GM21515 (cell line): ENCODE data around the gene PRKCA.

ENCODE experiments used
- ATAC-seq: cut with Tn5 transposase; IDR thresholded peaks from one replicate; pipeline ENCODE4 v1.9.1; 2021; ENCODE audit not compliant: unreplicated experiment

Gene PRKCA

GRCh38 chr17:66814570-66814969 lies 512.2 kb downstream of the PRKCA start:
- no peak for ATAC-seq

DNA sequence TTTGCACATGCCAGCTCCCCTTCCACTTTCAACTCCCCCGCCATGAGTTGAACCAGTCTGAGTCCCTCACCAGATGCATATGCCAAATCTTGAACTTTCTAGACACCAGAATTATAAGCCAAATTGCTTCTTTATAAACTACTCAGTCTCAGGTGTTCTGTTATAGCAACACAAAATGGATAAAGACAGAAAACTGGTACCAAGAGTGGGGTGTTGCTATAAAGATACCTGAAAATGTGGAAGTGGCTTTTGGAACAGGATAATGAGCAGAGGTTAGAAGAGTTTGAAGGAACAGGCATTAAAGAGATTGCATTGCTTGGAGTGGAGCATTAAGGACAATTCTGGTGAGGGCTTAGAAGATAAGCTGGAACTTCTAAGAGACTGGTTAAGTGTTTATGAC lies 515.3 kb downstream of the PRKCA start:
- no peak for ATAC-seq

DNA sequence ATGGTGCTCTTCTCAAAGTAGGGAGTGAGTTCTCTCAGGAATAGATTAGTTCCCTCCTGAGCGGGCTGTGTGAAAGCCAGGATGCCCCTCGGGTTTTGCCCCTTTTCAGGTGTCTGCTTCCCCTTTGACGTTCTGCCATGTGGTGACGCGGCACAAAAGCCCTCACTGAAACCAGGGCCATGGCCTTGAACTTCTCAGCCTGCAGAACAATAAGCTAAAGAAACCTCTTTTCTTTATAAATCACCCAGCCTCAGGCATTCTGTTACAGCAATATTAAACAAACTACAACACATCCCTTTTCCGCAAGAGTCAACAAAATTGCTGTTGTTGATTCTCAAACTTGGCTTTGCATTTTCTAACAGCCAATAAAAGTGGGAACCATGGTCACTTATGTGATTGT lies 517.1 kb downstream of the PRKCA start:
- no peak for ATAC-seq

DNA sequence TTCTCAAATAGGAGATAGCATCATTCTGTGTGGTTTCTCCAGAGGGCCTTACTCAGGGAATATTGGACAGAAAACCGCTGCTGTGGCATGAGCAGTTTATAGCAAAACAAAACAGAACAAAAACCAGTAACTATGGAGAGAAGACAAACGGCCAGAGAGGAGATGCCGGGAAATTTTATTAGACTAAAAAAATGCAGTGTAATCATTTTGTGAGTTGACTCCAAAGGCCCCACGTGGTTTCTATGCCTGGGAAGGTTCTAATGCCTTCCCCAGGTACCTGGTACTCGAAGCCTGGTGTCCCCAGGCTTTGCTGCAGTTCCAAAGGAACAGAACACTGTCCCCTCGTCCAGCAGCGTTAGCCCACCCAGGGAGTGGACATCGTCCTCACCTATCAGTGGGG lies 519.6 kb downstream of the PRKCA start:
- no peak for ATAC-seq

DNA sequence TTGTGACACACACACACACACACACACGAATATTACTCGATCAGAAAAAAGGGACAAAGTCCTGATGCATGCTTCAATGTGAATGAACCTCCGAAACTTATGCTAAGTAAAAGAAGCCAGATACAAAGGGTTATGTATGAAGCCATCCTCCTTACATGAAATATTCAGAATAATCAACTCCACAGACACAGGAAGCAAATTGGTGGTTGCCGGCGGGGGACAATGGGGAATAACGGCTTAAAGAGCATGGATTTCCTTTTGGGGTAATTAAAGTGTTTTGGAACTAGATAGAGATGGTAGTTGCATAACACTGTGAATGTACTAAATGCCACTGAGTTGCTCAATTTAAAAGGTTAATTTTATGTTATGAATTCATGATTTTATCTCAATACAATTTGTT lies 524.4 kb downstream of the PRKCA start:
- ATAC-seq, result no peak

GRCh38 chr17:66829386-66829864 lies 527.0 kb downstream of the PRKCA start:
- ATAC-seq, result no peak

GRCh38 chr17:66829883-66830282 lies 527.5 kb downstream of the PRKCA start:
- no peak for ATAC-seq

- no peak for ATAC-seq
These were observed 528.0 kb downstream of the PRKCA start for GRCh38 chr17:66830451-66830850.

- ATAC-seq, result no peak
These were observed 529.2 kb downstream of the PRKCA start for GRCh38 chr17:66831383-66832210.

DNA sequence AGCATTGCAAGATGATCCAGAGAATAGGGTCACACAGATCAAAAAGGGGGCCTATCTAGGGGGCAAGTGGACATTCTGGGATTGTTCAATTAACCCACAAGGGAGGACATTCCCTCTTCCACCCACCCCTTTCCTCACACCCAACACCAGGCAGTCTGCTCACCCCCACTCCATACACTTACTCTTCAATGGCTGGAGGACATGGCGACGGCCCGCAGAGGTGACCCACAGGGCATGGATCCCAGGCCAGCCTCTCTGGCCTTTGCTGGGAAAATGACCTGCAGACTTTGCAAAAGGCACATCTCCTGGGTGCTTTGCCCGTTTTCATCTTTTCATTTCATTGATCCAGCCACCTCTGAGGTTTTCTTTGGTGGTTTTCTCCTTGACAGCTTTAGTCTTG lies 530.8 kb downstream of the PRKCA start:
- no peak for ATAC-seq

DNA sequence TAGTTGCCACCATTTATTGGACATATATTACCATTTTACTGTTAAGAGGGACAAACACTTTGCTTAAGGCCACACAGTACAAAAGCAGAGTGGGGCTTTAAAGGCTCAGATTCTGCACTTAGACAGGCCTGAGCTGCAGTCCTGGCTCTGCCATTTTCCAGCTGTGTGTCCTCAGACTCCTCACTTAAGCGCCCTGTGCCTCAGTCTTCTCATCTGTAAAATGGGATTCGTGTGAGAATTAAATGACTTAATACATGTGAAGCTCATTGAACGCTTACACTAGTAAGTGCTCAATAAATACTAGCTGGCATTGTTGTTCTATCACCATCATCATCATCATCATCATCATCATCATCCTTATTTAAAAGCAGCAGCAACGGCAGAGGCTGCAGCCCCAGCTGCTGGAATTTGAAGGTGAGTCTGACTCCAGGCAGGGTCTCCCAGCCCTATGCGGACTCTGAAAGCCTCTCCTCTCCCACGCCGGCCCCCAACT lies 532.1 kb downstream of the PRKCA start:
- no peak for ATAC-seq

DNA sequence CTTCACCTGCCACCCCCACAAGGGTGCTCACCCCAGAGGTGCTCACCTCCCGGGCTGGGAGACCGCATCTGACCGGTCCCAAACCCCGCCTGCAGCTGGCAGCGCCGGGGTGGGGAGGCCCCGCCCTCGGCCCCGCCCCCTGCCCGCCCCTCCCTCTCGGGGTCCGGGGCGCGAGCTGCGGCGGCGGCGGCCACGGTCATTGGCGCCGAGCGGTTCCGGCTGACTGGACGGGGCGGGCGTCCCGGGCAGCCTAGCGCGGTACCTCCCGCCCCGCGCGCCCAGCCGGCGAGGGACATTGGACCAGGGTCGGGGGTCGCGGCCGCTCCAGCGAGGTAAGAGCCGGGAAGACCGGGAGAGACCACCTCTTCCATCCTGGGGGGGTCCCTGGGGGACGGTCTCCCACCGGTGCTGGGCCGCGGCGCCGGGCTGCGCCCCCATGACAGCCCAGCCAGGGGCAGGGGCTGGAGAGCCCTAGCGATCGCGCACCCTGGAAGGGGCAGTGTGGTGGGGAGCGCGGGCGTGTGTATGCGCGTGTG lies 532.6 kb downstream of the PRKCA start, which contains the start of gene CACNG5:
TSS of gene CACNG5 (plus strand) at position 199 of the 536 bp plus-strand sequence. CDS start 42,216 bp downstream, outside the sequence.
- ATAC-seq, result no peak

DNA sequence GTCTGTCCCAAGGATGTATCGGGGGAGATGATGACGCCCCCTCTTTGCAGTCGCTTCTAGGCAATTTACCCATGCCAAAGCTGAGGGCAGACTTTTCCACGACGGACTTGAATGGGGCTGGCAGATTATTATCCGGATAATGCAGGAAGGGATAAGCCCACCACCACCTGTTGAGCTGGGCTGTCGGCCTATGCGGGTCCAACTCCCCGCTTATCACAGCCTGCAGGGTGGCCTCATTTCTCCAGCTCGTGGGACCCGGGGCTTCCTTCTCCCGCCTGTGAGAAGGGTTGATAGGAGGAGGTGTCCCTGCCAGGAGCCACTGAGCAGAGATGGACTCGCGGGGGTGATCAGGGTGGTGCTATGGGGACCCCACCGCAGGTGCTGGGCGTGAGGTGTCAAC lies 533.1 kb downstream of the PRKCA start:
- no peak for ATAC-seq

- ATAC-seq, result no peak
These were observed 533.9 kb downstream of the PRKCA start for GRCh38 chr17:66836063-66837005.

DNA sequence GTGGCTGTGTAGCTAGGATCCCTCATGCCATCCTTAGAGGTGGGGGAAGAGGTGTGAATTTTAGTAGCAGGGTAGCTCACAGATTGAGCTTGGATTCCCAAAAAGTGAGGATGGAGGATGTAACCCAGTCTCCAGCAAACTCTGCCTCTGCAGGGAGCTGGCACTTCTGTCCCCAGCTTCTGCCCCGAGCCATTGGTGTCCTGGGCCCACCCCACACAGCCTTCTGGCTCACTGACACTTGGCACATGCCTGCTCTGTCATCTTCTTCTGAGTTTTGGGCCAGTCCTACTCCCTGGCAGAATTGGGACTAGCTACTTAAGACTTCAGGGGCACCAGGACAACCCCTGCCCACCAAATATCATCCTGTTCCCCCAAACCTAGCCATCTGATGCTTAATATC lies 534.8 kb downstream of the PRKCA start:
- no peak for ATAC-seq

DNA sequence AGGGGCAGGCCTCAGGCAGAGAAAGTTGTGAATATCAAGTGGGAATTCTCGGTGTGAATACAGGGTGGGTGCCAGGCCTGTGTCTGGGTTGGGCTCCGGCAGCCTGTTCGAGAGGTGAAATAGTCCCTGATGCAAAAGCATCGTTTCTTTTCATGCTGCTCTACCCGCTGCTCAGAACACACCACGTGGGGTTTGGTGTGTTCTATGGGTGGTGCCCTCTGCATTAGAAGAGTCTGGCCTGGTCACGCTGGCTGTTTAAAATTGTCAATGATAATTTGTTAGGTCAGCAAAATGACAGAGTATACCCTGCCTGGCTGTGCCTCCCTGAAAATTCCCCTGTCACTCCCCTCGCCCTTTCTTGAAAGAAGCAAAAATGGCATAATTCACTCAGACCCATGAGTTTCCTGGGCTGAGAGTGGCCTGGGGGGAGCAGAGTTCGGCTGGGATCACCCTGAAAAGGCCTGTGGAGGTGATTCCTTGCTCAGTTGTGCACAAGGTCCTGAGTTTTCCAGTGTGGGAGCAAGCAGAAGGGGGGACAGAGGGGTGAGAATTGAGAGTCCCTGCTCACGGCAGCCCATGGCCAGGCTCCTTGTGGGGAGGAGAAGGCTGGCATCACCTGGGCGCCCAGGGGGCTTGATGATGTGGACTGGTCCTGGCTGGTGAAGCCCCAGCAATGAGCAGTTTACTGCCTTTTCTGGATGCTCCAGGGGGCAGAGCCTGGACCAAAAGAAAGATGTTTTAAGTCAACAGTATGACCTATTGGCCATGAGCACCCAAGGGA lies 535.7 kb downstream of the PRKCA start:
- ATAC-seq, result no peak

DNA sequence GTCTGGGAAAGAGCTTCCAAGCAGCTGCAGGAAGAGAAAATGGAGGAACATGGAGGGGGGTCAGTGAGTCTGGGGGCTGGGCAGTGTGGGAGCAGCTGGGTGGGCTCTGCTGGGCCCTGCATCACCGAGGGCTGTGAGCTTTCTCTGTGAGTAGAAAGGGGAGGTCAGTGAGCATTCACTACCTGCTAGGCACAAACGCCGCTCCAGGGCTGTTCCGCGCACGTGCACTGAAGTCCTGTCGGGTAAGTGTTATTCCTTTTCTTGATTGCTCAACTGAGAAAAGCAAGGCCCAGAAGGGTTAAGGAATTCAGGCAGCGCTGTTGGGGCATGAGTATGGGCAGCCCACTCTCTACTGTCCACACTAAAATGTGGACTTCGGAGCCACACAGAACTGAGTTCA lies 537.2 kb downstream of the PRKCA start:
- no peak for ATAC-seq

- no peak for ATAC-seq
These were observed 537.6 kb downstream of the PRKCA start for GRCh38 chr17:66840061-66840460.

GRCh38 chr17:66841328-66841727 lies 538.9 kb downstream of the PRKCA start:
- ATAC-seq, result no peak

DNA sequence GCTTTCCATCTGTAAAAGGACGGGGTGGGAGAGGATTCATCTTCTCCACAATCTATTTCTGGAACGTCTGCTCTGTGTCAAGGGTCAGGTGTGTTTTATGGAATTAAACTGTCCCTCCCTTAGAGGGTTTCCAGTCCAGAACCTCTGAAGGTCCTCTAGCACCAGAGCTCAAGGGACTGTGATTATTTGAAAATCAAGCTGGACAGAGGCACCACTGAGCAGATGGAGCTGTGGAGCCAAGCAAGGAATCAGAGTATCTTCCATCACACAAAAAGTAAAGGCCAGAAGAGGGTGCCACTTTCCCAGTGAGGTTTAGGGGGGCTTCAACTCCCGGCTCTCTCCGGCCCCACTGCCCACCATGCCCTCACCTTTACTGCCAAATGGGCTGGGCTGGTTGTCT lies 539.3 kb downstream of the PRKCA start:
- ATAC-seq, result no peak

GRCh38 chr17:66842505-66842904 lies 540.1 kb downstream of the PRKCA start:
- ATAC-seq, result no peak
